ENCODE measurements around the gene ANGEL2.
A peak's percentile ranks its signal among the peaks of the same experiment; 100 is the strongest.

- TF ChIP-seq CTCF (IDR thresholded peaks at IDR 0.05) (peak in 2 of 12 donors; percentile 7 to 9), POLR2A (IDR thresholded peaks at IDR 0.05) (no peak)
Observed at GRCh38 chr1:213051127-213051880, 35.6 kb upstream of the ANGEL2 start, which contains the start of gene RPS6KC1.

Measured in heart left ventricle (tissue), 13 donors.